Measurements from ENCODE around the gene MLF2.
"Not testable (repeated sequence)": the region's sequence is repeated elsewhere in the genome, so short reads cannot be mapped to it uniquely, and the experiment has no call there.

Gene MLF2

DNA sequence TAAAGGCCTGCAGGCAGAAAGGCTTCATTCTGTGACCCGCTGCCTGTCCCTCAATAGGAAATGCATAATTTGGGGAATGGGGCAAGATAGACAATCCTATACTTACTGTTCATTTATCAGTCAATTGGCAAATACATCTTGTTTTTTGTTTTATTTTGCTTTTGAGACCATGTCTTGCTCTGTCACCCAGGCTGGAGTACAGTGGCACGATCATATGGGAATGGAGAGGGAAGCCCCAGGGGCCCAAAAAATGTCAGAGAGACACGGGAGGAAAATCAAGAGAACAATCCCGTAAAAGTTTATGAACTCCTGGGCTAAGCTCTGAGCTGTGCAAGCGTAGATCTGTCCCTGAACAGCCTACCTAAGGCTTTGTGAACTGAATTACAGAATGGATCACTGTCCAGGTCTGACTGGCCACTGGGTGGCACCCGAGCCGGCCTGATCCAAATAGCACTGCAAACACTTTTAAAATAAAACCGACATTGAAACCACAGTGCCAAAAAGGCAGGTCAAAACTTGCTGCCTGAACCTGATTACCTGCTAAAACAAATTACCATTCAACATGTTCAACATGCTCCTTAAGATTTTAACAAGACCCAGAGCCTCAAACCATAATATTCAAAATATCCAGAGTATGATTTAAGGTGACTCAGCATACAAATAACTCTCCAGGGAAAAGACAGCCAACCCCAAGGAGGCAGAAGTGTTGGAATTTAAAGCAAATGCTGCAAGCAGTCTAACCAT is 17.3 kb downstream of the MLF2 start:
- Mint-ChIP-seq H3K36me3 (peaks cover 9% of the 10 kb centered on the region), H3K27me3 (no peaks in the 10 kb centered on the region), H3K27ac (peak overlapping the region; percentile 34), H3K9me3 (ENCODE audit: low read depth) (no peaks in the 10 kb centered on the region), H3K4me3 (no peak overlapping the region), H3K4me1 (ENCODE audit: low read depth) (peaks cover 6% of the 10 kb centered on the region)

DNA sequence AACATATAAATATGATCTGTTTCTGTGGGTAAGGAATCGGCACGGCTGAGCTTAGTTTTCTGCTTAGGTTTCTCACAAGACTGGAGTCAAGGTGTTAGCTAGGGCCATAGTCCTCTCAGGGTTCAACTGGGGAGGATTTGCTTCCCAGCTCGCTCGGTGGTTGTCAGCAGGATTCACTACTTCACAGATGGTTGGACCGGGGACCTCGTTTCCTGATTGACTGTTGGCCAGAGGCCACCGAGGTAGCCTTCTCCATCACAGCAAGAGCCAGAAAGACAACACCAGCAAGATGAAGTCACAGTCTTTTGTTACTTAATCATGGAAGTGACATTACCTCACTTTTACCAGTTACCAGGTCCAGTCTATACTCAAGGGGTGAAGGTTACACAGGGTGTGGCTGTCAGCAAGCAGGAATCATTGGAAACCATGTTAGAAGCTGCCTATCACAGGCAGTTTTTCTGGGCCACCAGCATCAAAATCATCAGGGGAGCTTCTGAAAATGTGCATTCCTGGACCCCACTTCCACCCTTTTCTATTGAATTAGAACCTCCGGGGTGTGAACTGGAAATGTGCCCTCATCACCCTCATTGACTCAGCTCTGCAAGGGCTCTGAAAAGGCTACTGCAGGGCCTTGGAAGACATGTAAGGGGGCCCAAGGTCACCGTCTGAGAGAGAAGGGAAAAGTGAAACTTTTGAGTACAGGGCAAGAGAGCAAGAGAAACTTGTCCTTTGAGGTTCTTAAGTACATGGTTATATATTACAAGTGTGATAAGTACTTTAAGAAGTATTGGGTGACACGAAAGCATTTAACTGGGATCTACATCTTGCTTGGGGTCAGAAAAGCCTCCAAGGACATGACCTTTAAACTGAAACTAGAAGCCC is 18.2 kb downstream of the MLF2 start:
- Mint-ChIP-seq H3K36me3 (peaks cover 12% of the 10 kb centered on the region), H3K9me3 (ENCODE audit: low read depth) (no peaks in the 10 kb centered on the region), H3K27me3 (no peaks in the 10 kb centered on the region), H3K4me1 (ENCODE audit: low read depth) (peaks cover 6% of the 10 kb centered on the region), H3K4me3 (no peak overlapping the region), H3K27ac (no peak overlapping the region)

GRCh38 chr12:6730169-6730568 is 22.8 kb downstream of the MLF2 start:
- Mint-ChIP-seq H3K36me3 (peaks cover 16% of the 10 kb centered on the region), H3K27ac (no peak overlapping the region), H3K9me3 (ENCODE audit: low read depth) (no peaks in the 10 kb centered on the region), H3K4me1 (ENCODE audit: low read depth) (peaks cover 7% of the 10 kb centered on the region), H3K4me3 (no peak overlapping the region), H3K27me3 (no peaks in the 10 kb centered on the region)

GRCh38 chr12:6729186-6729585 is 23.8 kb downstream of the MLF2 start:
- peaks cover 12% of the 10 kb centered on the region for H3K4me1 Mint-ChIP-seq (ENCODE audit: low read depth)

DNA sequence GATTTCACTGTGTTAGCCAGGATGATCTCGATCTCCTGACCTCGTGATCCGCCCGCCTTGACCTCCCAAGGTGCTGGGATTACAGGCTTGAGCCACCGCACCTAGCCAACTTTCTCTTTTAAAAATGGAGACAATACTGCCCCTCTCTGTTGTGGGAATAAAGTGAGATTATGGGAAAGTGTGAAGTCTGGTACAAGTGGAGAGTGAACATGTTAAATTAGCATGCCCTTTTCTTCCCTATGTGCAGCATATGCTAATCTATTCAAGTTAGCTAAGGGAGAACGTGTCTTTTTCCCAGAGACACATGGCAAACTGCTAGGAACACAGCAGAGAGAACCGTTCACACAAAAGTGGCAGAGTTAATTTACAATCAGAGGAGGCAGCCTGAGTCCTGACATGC is 27.6 kb downstream of the MLF2 start:
- no peak overlapping the region for H3K27ac Mint-ChIP-seq
- no peaks in the 10 kb centered on the region for H3K9me3 Mint-ChIP-seq (ENCODE audit: low read depth)
- H3K4me1 Mint-ChIP-seq (ENCODE audit: low read depth), result peaks cover 24% of the 10 kb centered on the region
- H3K4me3 Mint-ChIP-seq, result peak overlapping the region; percentile 94
- H3K27me3 Mint-ChIP-seq, result no peaks in the 10 kb centered on the region
- H3K36me3 Mint-ChIP-seq, result peaks cover 9% of the 10 kb centered on the region

More at GRCh38 chr12:6729186-6729585, 23.8 kb downstream of the MLF2 start:
- H3K9me3 Mint-ChIP-seq (ENCODE audit: low read depth), result no peaks in the 10 kb centered on the region
- no peak overlapping the region for H3K27ac Mint-ChIP-seq
- no peak overlapping the region for H3K4me3 Mint-ChIP-seq
- H3K27me3 Mint-ChIP-seq, result no peaks in the 10 kb centered on the region
- peaks cover 16% of the 10 kb centered on the region for H3K36me3 Mint-ChIP-seq

GRCh38 chr12:6724409-6724797 is 28.5 kb downstream of the MLF2 start:
- H3K27me3 Mint-ChIP-seq, result no peaks in the 10 kb centered on the region
- peak overlapping the region; percentile 95 for H3K27ac Mint-ChIP-seq
- H3K36me3 Mint-ChIP-seq, result peaks cover 5% of the 10 kb centered on the region
- peak overlapping the region; percentile 94 for H3K4me3 Mint-ChIP-seq
- peaks cover 24% of the 10 kb centered on the region for H3K4me1 Mint-ChIP-seq (ENCODE audit: low read depth)
- H3K9me3 Mint-ChIP-seq (ENCODE audit: low read depth), result no peaks in the 10 kb centered on the region

DNA sequence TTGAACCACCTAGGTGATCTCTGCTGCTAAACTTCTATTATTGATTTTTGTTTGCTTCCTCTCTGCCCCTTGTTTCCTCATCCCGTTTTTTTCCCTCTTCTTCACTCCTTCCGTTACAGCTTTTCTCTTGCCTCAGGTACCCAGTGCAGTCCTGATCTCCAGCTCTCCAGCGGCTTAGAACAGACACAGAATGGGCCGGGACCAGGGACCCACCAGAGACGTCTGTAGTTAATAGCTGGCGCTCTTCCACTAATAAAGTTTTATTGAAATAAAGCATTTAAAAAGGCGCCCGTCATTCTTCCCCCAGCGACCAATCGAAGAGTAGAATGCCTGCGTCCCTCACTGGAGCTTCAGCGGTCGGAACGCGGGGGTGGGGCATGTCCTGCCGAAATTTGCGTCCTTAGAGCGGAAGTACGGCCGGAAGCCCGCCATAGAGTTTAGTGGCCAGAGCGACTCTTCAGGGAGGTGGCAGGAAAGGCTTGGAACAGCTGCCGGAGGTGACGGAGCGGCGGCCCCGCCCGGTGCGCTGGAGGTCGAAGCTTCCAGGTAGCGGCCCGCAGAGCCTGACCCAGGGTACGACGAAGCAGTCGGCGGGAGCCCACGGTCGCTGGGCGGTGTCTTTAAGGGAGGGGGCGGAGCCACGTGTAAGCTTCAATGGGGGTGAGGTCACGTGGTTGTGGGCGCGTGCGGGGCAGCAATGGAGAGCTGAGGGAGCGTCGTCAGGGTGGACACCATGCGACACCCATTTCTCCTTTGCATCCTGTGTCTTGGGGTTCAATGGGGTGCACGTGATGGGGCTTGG is 29.1 kb downstream of the MLF2 start, which contains the start of gene COPS7A:
Gene COPS7A, plus strand, starts transcription at position 440 of the 802 bp plus-strand sequence. CDS start 611 bp downstream, outside the sequence.
- peak within 1 kb of the TSS; percentile 95 for H3K27ac Mint-ChIP-seq
- no peaks in the 10 kb centered on the region for H3K27me3 Mint-ChIP-seq
- no peaks in the 10 kb centered on the region for H3K9me3 Mint-ChIP-seq (ENCODE audit: low read depth)
- H3K4me1 Mint-ChIP-seq (ENCODE audit: low read depth), result peaks cover 24% of the 10 kb centered on the region
- peaks cover 5% of the 10 kb centered on the region for H3K36me3 Mint-ChIP-seq
- peak within 1 kb of the TSS; percentile 94 for H3K4me3 Mint-ChIP-seq

GRCh38 chr12:6722863-6723262 is 30.1 kb downstream of the MLF2 start:
- no peaks in the 10 kb centered on the region for H3K9me3 Mint-ChIP-seq (ENCODE audit: low read depth)
- H3K36me3 Mint-ChIP-seq, result peaks cover 2% of the 10 kb centered on the region
- peak overlapping the region; percentile 28 for H3K27ac Mint-ChIP-seq
- H3K27me3 Mint-ChIP-seq, result no peaks in the 10 kb centered on the region
- H3K4me1 Mint-ChIP-seq (ENCODE audit: low read depth), result peaks cover 24% of the 10 kb centered on the region
- H3K4me3 Mint-ChIP-seq, result peak overlapping the region; percentile 50

DNA sequence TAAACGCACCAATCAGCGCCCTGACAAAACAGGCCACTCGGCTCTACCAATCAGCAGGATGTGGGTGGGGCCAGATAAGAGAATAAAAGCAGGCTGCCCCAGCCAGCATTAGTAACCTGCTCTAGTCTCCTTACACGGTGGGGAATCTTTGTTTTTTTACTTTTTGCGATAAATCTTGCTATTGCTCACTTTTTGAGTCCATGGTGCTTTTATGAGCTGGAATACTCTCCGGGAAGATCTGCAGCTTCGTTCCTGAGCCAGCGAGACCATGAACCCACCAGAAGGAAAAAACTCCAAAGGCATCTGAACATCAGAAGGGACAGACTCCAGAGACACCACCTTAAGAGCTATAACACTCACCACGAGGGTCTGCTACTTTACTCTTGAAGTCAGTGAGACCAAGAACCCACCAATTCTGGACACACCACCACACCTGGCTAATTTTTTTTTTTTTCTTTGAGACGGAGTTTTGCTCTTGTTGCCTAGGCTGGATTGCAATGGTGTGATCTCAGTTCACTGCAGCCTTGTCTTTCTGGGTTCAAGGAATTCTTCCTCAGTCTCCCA is 36.0 kb downstream of the MLF2 start:
- no peaks in the 10 kb centered on the region for H3K9me3 Mint-ChIP-seq (ENCODE audit: low read depth)

GRCh38 chr12:6716031-6716873 is 36.7 kb downstream of the MLF2 start:
- not testable (repeated sequence) for H3K4me1 Mint-ChIP-seq (ENCODE audit: low read depth); H3K9me3 Mint-ChIP-seq (ENCODE audit: low read depth); H3K4me3 Mint-ChIP-seq; H3K27ac Mint-ChIP-seq; H3K36me3 Mint-ChIP-seq; H3K27me3 Mint-ChIP-seq

More for the DNA sequence above, 36.0 kb downstream of the MLF2 start:
- H3K4me3 Mint-ChIP-seq, result no peak overlapping the region
- peaks cover 2% of the 10 kb centered on the region for H3K27me3 Mint-ChIP-seq
- no peak overlapping the region for H3K27ac Mint-ChIP-seq
- H3K4me1 Mint-ChIP-seq (ENCODE audit: low read depth), result no peaks in the 10 kb centered on the region
- no peaks in the 10 kb centered on the region for H3K36me3 Mint-ChIP-seq

GRCh38 chr12:6708960-6709394 is 44.0 kb downstream of the MLF2 start:
- Mint-ChIP-seq H3K9me3 (ENCODE audit: low read depth) (no peaks in the 10 kb centered on the region), H3K27ac (peak overlapping the region; percentile 82), H3K36me3 (no peaks in the 10 kb centered on the region), H3K4me3 (peak overlapping the region; percentile 85), H3K4me1 (ENCODE audit: low read depth) (peaks cover 7% of the 10 kb centered on the region), H3K27me3 (peaks cover 8% of the 10 kb centered on the region)

DNA sequence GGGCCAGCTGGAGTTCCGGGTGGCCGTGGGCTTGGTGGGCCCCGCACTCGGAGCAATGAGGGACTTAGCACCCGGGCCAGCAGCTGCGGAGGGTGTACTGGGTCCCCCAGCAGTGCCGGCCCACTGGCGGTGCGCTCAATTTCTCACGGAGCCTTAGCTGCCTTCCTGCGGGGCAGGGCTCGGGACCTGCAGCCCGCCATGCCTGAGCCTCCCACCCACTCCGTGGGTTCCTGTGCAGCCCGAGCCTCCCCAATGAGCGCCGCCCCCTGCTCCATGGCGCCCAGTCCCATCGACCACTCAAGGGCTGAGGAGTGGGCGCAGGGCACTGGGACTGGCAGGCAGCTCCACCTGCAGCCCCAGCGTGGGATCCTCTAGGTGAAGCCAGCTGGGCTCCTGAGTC is 44.6 kb downstream of the MLF2 start:
- H3K9me3 Mint-ChIP-seq (ENCODE audit: low read depth); H3K27ac Mint-ChIP-seq: not testable (repeated sequence)

DNA sequence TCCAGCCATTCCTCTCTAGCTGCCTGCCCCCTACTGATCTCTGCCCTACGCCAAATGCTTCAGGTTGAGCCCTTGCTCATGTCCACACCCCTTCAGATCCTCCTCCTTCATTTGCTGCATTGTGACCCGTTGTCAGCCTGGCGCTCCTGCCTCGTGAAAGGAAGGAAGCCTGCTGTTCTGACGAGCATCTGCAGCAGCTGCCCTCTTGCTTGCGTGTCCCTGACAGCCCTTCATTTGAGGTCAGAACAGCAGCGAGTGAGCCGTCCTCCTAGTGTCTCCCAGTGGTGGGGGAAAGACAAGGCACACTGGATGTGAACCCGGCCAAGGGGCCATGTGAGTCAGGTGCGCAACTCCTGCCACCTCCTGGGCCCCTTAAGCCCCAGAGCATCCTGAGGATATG is 49.3 kb downstream of the MLF2 start:
- H3K27ac Mint-ChIP-seq, result no peak overlapping the region
- peaks cover 21% of the 10 kb centered on the region for H3K4me1 Mint-ChIP-seq (ENCODE audit: low read depth)
- no peak overlapping the region for H3K4me3 Mint-ChIP-seq
- H3K9me3 Mint-ChIP-seq (ENCODE audit: low read depth), result no peaks in the 10 kb centered on the region
- no peaks in the 10 kb centered on the region for H3K36me3 Mint-ChIP-seq
- H3K27me3 Mint-ChIP-seq, result peaks cover 34% of the 10 kb centered on the region

More for the DNA sequence above, 44.6 kb downstream of the MLF2 start:
- not testable (repeated sequence) for H3K4me3 Mint-ChIP-seq; H3K36me3 Mint-ChIP-seq; H3K4me1 Mint-ChIP-seq (ENCODE audit: low read depth)
- peaks cover 12% of the 10 kb centered on the region for H3K27me3 Mint-ChIP-seq

Measured in activated naive CD8-positive, alpha-beta T cell (primary cell).